Placental pericyte (primary cell): ENCODE measurements around the gene TCTN3. TPM values are rescaled to one million over a fixed set of nuclear protein-coding genes. Genes with fewer than 3 reads are reported as not detected.

Experiments
- total RNA-seq: library from RNA; depleted of rRNA; stranded (reverse); fragments of >200 nt; gene quantifications from 2 replicates; pipeline ENCODE4 v1.2.3, GENCODE V29; 2012

The TCTN3 gene
- 26.0 and 45.8 TPM in 2 replicates for total RNA-seq

GRCh38 chr10:95693668-95694534, at the start of gene TCTN3:
Gene TCTN3 (minus strand): TSS chr10:95693927. CDS start chr10:95693899, 28 bp downstream.

GRCh38 chr10:95656291-95657164, 37.2 kb downstream of the TCTN3 start, which contains the start of gene ALDH18A1:
Gene ALDH18A1 (minus strand): TSS chr10:95656711. CDS start chr10:95653377, 3,334 bp downstream.

Other genes with a start within 250 kb of the TCTN3 start
- gene SORBS1, start 132.6 kb downstream of the TCTN3 start, total RNA-seq = 0.44 and 1.3 TPM in 2 replicates
- gene ALDH18A1, start 37.2 kb downstream of the TCTN3 start, total RNA-seq = 102 and 120 TPM in 2 replicates
- 1.1 TPM in 1 of 2 replicates, not detected in the other for gene ENTPD1, start 62.2 kb upstream of the TCTN3 start, total RNA-seq
- gene CC2D2B, start 214.0 kb upstream of the TCTN3 start, total RNA-seq = not detected in 2 replicates